AG04449 (cell line): ENCODE results near the gene PFKM.

Source experiments
- CTCF ChIA-PET: fragments of 350-600 bp; formaldehyde crosslinking; extraction: SDS; loops from one replicate; lab custom pipeline; 2021; ENCODE audit warnings: antibody characterized with exemption; lab: Yijun Ruan, JAX
- POLR2A ChIA-PET: fragments of 400-600, 350-600 bp; formaldehyde crosslinking; extraction: SDS; loops from one replicate; lab custom pipeline; 2020; ENCODE audit warnings: antibody characterized with exemption, inconsistent platforms; lab: Yijun Ruan, JAX
- DNase-seq: peaks from one replicate; pipeline ENCODE4 v3.0.0-alpha.2; 2010; ENCODE audit warnings: low read depth, low spot score
- H3K4me3 ChIP-seq: 2 replicates; pipeline ENCODE4 v1.5.1; 2011; ENCODE audit warnings: low read depth, mild to moderate bottlenecking, control low read depth, low read length
- TF ChIP-seq, protein P1 (sequence below): IDR thresholded peaks from one replicate; pipeline ENCODE4 v1.5.1; 2011; ENCODE audit warnings: mild to moderate bottlenecking, moderate library complexity, low read length, control low read depth, inconsistent platforms; ENCODE audit not compliant: insufficient read depth; ENCODE audit errors: missing control alignments

Gene PFKM

DNA sequence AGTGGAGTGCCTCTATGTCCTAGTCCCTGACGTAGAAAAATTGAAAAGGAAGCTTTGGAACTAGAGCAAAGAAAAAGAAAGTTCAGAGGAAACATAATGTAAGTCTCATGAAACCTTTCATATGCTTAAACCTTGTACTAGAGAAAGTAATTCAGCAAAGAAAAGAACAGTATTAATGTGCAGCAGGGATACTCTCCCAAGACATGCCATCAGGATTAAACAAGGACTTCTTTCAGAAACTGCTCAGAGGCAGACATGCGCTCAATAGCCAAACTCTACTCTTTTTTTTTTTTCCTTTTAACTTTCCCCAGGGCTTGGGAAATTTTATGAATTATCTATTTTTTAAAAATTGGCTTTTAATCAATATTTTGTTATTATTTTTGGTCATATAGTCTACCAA lies 45.3 kb downstream of the PFKM start:
- no peak overlapping the region for H3K4me3 ChIP-seq
- ChIA-PET POLR2A (no interaction called here), CTCF (interaction anchor here (0.6 to 6.2 kb wide), 31 partner anchors 7 to 512 kb away, joined by 3 to 77 read pairs (median 5); partner anchors contain the start of genes ASB8, CCDC184, PFKM and TMEM106C)
- TF ChIP-seq, protein P1, sequence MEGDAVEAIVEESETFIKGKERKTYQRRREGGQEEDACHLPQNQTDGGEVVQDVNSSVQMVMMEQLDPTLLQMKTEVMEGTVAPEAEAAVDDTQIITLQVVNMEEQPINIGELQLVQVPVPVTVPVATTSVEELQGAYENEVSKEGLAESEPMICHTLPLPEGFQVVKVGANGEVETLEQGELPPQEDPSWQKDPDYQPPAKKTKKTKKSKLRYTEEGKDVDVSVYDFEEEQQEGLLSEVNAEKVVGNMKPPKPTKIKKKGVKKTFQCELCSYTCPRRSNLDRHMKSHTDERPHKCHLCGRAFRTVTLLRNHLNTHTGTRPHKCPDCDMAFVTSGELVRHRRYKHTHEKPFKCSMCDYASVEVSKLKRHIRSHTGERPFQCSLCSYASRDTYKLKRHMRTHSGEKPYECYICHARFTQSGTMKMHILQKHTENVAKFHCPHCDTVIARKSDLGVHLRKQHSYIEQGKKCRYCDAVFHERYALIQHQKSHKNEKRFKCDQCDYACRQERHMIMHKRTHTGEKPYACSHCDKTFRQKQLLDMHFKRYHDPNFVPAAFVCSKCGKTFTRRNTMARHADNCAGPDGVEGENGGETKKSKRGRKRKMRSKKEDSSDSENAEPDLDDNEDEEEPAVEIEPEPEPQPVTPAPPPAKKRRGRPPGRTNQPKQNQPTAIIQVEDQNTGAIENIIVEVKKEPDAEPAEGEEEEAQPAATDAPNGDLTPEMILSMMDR = no peak
- DNase-seq = no peak

DNA sequence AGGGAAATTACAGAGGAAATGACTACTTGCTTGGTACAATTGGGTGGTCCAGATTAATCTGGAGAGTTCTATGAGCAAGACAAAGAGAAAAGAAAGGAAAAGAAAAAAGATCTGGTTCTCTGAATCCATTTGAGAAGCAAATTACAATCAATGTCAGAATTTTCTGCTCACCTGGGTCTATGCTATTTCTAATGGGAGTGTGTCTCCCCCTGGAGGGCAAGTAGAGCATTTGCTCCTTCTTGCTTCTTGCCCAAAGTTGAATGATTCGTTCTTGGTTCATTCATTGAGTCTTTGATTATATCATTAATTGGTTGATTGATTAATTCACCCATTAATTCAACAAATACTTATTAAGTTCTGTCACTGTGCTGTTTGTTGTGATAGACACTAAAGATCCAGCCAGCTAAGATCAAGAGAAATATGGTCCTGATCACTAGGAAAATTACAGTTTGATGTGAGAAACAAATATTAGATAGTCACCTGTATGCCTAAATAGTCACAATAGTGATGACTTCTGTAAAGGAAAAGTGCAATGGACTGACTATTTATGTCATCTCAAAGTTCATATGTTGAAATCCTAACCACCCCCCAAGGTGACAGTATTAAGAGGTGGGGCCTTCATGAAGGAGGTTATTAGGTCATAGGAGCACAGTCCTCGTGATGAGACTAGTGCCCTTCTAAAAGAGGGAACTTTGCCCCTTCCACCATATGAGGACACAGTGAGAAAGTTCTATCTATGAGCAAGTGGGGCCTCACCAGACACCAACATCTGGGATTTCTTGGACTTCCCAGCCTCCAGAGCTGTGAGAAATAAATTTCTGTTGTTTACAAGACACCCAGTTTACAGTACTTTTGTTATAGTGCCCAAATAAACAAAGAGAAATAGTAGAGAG lies 46.2 kb downstream of the PFKM start:
- ChIA-PET POLR2A (no interaction called here), CTCF (interaction anchor here (0.6 to 6.2 kb wide), 34 partner anchors 8 to 513 kb away, joined by 3 to 77 read pairs (median 4); partner anchors contain the start of genes ASB8, PFKM and TMEM106C)
- no peak for DNase-seq
- H3K4me3 ChIP-seq = no peak overlapping the region
- TF ChIP-seq, protein P1 = peak; percentile 78

DNA sequence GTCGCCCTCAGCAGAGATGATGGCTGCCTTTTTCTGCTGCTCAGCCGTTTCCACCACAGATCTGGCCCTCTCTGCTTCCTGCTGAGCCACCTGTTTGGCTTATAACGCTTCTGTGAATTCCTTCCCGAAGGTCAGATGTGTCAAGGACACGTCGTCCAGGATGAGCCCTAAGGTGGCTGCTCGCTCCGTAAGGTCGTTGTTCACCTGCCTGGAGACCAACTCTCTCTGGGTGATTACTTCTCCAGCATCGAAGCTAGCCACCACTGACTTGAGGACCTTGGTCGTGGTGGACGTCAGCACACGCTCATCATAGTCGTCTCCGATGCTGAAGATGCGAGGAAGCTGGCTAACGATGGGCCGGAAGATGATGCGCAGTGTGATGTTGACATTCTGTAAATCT lies 49.8 kb downstream of the PFKM start:
- TF ChIP-seq, protein P1 = no peak
- H3K4me3 ChIP-seq = no peak overlapping the region
- DNase-seq = no peak
- POLR2A ChIA-PET = no interaction called here
- CTCF ChIA-PET = interaction anchor here (1.3 to 6.2 kb wide), 7 partner anchors 8 to 206 kb away, joined by 3 to 77 read pairs (median 6); partner anchors contain the start of genes ASB8 and TMEM106C

DNA sequence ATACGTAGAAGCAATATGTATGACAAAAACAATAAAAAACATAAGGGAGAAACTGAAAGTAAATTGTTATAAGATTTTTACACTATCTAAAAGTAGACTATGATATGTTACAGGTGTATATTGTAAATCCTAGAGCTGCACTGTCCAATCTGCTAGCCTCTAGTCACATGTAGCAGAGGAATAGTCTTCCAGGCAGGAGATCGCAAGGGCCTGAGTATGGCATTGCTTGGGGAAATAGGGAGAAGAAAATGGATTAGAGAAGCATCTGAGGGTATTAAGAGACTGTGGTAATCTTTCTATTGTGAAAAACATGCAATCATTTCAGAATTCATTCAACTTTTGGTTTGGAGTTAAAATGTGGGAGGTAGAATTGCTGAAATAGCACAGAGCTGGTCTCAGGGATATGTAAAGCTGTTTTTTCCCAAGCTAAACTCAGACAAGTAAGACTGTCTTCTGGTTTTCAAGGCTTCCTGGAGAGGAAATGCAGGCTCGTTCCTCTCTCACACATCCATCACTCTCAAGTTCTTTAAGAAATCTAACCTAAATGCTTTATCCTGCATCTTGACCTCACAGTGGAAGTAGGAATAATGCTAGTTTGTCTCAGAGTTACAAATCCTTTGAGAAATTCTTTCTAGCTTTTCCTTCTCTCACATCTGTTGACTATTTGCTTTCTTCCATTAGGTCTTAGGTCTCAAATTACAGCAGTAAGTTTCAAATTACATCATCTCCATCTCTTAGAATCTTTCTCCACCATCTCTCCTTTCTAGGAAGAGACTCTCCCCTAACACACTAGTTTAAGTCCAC lies 56.7 kb downstream of the PFKM start:
- DNase-seq = no peak
- H3K4me3 ChIP-seq = no peak overlapping the region
- TF ChIP-seq, protein P1 = no peak
- CTCF ChIA-PET = interaction anchor here (1.0 to 9.5 kb wide), 7 partner anchors 10 to 213 kb away, joined by 3 to 77 read pairs (median 5); partner anchors contain the start of genes ASB8 and TMEM106C
- POLR2A ChIA-PET = no interaction called here

DNA sequence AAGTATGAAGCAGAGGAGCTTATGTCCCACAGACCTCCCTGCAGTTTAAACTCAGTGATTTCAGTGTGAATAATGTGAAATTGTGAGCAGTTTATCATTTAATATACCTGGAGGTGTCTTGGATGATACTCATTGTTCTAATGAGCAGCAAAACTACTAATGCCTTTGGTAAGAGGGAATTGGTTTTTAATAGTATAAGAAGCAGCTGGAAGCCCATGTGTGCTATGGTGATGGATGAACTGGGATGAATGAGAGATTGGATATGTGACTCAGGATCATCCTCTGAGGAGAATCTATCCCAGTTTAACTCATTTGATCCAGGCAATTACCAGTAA lies 57.2 kb downstream of the PFKM start:
- CTCF ChIA-PET = interaction anchor here (0.6 to 9.5 kb wide), 7 partner anchors 9 to 21 kb away, joined by 3 to 77 read pairs (median 5); no protein-coding TSS in a partner anchor
- TF ChIP-seq, protein P1 = no peak
- DNase-seq = no peak
- H3K4me3 ChIP-seq = no peak overlapping the region
- POLR2A ChIA-PET = no interaction called here

DNA sequence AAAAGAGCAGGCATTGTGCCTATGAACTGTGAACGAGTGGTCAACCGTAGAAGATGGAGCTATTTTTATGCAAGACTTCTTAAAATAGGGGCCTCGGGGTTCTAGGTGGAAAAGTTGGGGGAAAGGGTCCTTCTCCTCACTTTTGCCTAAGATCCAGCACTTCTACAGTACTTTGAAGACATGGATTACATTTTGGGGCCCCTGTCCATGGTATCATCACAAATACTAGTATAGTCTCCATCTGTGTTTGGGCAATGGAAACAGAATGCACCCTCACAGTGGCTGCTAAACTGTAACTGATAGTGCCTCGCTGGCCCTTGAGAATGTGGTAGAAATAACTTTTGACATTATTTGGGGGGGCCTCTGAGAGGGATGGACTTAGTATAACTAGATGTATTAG lies 58.8 kb downstream of the PFKM start:
- CTCF ChIA-PET = interaction anchor here (1.5 to 9.5 kb wide), 3 partner anchors 12 to 19 kb away, joined by 7 to 77 read pairs (median 23); no protein-coding TSS in a partner anchor
- TF ChIP-seq, protein P1 = no peak
- POLR2A ChIA-PET = no interaction called here
- DNase-seq = no peak
- no peak overlapping the region for H3K4me3 ChIP-seq
